Vagina (tissue), 2 donors: Measurements from ENCODE around the gene SCAMP4.

Experiments used
- CTCF ChIP-seq, 3 experiments: fragments of 450-650 bp in 2 of 3; fragments of 200-600 bp in 1 of 3; sonication (generic) in 1 of 3; IDR thresholded peaks; one replicate each; pipeline ENCODE4 v1.5.1; 2017 to 2019; ENCODE audit warnings: antibody characterized with exemption in 3 of 3, mild to moderate bottlenecking in 2 of 3, moderate library complexity in 2 of 3
- POLR2AphosphoS5 ChIP-seq, 2 donors: sonication (generic); formaldehyde crosslinking; IDR thresholded peaks; one replicate each; pipeline ENCODE4 v1.9.0; 2017; ENCODE audit warnings: antibody characterized with exemption in 2 of 2, mild to moderate bottlenecking in 2 of 2, low read depth in 1 of 2; ENCODE audit not compliant: insufficient read depth in 1 of 2

DNA sequence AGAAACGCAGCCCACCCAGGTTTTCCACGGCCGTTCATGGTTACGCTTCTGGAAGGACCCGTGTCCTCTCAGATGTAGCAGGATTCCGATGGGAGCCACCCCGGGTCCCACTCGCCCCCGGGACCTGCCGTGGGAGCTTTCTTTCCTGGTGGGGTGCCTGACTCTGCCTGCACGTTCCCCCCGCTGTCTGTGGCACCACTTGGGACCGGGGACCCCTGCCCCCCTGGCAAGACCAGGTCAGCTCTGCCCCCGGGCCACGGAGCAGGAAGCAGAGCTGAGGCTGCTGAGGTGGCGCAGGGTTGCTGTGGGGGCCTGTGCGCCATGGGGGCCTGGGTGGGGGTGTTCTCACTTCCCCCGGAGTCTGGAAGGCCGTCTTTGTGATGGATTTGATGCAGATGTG lies 47.8 kb downstream of the SCAMP4 start:
- no peak for TF ChIP-seq CTCF (IDR thresholded peaks at IDR 0.05)
- no peak for TF ChIP-seq POLR2AphosphoS5 (IDR thresholded peaks at IDR 0.05; ENCODE audit: insufficient read depth in 1 of 2, low read depth in 1 of 2)
